NOMO-1 treated with dmso at 0.1 percent for 144 hours (cell line): ENCODE measurements around the gene SH2D2A.
"Not testable (repeated sequence)": the region's sequence is repeated elsewhere in the genome, so short reads cannot be mapped to it uniquely, and the experiment has no call there.

Source experiments
- DNase-seq: peaks from one replicate; lab custom pipeline; 2025; ENCODE audit not compliant: unreplicated experiment; lab: John Stamatoyannopoulos, UW

SH2D2A gene

DNA sequence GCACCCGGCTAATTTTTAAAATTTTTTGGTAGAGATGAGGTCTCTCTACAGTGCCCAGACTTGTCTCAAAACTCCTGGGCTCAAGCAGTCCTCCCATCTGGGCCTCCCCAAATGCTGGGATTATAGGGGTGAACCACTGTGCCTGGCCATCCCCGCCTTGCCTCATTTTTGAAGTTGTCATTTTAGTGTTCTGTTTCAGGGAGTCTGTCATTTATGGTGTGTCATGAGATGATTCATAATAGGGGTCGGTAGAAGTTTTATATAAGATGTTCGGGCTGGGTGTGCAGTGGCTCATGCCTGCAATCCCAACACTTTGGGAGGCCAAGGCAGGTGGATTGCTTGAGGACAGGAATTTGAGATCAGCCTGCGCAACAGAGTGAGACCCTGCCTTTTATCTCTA is 40.8 kb downstream of the SH2D2A start:
- DNase-seq, result no peak

DNA sequence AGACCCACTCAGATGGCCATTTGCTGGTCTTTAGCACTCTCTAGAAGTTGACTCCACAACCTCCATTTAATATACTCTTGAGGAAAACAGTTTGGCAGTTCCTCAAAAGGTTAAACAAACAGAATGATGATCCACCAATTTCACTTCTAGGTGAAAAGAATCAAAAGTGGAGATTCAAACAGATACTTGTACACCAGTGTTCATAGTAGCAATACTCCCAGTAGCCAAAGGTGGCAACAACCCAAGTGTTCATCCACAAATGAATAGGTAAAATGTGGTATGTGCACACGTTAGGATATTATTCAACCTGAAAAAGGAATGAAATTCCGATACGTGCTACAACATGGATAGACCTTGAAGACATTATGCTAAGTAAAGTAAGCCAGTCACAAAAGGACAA is 43.0 kb downstream of the SH2D2A start:
- DNase-seq, result no peak

DNA sequence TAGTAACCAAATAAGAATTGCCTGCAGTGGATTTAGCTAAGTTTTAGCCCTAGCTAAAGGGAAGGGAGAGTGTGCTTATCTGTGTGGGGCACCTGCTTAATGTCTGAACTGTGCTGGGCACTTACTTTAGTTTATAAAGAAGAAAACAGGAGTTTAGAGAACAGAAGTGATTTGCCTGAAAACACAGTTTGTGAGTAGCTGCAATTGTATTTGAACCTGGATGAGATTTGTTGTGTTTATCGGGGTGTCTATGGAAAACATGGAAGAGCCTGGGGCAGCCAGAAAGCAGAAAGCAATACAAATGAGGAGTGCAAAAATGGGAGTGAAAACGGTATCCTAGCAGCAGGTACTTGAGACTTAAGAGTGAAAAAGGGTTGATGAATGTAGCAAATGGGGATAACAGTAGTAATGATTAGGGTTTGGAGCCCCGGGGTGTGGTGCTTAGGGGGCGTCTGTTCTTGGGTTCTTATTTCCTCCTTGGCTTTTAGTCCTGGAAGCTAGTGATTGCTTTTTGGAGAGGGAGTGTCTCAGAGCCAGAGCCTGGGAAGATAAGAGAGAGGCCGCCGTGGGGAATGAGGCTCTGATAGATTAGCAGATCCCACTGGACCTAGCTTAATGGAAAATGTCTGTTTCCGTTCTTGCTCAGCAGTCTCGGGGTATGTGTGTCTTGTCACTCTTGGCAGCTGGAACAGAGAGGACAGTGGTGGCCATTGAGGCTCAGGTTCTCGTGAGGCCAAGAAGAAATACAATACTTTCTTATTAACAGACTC is 43.7 kb downstream of the SH2D2A start:
- DNase-seq, result no peak

DNA sequence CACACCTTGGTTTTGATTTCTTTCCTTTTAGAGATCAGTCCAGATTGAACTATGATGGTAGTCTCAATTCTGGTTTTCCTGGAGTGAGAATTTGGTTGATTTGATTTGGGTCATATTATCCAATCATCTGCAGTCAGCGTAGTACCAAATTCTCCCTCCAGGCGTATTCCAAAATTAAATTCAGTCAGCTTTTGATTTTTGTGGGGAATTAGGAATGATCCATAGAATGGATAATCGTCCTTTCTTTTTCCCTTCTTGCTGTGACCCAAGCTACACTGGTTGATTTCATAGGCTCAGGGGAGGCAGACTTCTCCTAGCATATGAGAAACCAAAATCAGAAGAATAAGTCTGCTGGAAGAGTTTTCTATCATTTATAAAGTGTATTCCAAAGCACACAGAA is 44.4 kb downstream of the SH2D2A start:
- DNase-seq, result no peak

DNA sequence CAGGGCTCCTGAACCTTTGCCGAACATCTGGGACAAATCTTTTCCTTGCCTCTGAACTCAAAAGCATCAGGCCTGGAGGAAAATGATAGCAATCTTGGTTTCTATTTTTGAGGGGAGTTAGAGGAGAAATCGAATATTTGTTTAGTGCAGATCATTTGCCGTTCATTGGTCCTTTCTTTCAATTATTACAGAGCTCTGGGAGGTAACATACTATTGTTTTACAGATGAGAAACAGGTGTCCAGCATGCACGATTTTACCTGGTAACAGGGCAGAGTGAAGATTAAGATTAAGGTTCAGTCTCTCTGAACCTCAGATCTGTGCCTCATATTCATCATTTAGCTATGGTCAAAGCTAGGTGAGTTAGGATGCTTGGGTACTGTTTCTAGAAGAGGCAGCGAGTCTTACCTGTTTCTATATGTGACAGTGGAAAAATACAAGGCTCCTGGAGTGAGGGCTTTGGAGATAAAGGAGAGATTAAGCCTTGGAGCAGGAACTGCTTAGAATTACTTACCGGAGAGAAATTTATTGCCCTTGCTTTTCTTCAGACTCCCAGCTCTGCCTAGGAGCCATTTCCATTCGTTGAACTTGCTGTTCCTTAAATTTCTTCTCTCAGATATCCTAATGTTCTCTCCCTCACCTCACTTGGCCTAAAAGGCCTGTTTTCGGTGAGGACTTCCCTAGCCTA is 47.9 kb downstream of the SH2D2A start:
- no peak for DNase-seq

DNA sequence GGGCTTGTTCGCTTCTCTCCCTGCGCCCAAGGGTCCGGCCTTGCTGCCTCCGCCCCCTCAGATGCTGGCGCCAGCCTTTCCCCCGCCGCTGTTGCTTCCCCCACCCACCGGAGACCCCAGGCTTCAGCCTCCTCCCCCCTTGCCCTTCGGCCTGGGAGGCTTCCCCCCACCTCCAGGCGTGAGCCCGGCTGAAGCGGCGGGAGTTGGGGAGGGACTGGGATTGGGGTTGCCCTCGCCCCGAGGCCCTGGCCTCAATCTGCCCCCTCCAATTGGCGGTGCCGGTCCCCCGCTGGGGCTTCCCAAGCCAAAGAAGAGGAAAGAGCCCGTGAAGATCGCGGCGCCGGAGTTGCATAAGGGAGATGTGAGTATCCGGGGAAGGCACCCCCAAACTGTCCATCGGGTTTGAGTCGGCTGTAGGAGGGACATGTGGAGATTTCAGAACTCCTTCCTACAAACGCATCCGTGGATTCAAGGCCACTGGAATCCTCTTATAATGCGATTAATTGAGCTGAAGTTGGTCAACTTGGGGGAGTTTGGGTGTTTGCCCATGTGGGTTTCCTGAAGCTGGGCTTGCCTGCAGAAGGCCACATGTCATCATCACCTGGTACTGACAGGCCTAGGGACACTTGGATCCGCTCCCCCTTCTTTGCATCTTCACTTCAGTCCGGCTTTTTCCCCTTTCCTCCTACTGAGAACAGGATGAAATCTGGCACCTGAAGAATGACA is 48.6 kb downstream of the SH2D2A start:
- no peak for DNase-seq

DNA sequence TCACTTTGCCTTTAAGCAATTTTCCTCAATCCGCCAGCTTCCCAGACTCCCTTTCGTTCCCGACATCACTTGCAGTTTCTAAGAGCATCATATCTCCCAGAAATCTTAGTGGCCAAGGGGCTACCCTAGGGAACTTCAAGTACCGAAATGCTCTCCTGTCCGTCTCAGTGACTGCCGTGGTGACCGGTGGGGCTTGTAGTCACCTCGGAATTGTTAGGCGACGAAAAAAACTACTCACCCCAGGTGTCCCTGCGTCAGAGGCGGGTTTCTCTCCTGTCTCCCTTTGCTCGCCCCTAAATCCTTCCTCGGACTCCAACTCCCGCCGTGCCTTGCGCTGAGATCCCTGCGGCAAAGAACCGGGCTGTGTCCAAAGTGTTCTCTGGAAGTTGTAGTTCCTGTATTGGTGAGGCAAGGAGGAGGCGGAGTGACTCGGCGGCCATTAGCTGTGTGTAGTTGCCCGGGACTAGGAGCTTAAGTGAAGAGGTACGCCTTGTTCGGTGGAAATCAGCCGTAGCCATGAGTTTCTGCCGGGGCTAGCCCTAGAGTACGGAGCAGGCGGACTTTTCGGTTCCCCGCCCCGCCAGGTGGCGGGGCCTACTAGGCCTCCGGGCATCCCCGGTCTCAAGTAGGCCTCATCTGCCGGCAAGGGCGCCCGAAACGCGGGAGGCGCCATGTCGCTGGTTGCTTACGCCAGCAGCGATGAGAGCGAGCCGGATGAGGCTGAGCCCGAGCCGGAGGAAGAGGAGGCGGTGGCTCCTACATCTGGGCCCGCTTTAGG is 49.4 kb downstream of the SH2D2A start, which contains the start of gene PRCC:
PRCC (plus strand) TSS at position 435 of the 778 bp plus-strand sequence; CDS start at position 672, 237 bp downstream.
- DNase-seq, result peak; percentile 100

DNA sequence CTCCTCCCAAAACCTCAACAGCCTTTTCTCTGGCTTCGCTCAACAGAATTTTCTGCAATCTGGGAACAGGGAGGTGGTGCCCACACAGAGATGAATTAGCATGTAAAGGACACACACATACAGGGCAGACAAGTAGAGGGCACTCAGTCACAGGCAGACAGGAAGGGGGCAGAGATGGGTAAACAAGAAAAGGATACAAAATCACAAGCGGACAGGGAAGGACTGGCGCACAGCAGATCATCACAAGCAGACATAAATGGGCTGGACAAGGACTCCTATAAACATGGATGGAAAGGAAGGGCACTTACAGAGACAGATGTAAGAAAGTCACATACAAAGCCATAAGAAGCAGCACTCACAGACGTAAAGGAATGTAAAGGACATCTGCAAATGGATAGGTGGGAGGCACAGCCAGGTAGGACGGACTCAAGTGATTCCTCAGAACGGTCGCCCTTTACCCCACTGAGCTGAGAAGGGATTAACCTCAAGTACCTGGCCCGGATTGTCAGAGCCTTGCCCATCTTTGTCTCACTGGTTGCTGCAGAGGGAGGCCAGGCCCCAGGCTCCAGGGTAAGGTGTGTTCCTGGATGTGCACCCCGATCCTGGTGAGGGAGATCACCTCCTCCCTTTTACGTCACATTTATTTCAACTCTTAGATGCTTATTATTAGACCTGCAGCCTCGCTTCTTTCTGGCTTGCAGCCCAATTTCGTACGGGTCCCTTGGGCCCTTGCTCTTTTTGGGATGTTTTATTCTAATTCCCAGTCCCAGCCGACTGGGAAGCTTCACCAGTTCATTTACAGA is 50.1 kb downstream of the SH2D2A start:
- DNase-seq, result no peak

DNA sequence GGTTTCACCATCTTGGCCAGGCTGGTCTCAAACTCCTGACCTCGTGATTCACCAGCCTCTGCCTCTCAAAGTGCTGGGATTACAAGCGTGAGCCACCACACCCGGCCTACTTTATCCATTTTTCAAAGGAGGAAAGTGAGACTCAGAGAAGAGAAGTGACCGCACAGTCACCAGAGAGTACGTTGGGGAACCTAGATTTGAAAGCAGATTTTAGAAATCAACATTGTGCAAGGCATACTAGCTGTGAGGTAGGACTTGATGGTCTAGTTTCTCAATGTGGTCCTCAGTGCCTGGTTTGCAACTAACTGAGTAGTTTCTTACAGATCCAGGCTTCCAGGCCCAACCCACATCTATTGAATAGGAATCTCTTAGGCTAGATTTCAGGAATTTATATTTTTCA is 51.0 kb downstream of the SH2D2A start:
- DNase-seq, result peak; percentile 61

DNA sequence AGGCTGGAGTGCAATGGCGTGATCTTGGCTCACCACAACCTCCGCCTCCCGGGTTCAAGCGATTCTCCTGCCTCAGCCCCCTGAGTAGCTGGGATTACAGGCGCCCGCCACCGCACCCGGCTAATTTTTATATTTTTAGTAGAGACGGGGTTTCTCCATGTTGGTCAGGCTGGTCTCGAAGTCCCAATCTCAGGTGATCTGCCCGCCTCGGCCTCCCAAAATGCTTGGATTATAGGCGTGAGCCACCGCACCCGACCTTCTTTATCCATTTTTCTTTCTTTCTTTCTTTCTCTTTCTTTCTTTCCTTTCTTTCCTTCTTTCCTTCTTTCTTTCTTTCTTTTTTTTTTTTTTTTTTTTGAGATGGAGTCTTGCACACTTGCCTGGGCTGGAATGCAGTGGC is 51.5 kb downstream of the SH2D2A start:
- not testable (repeated sequence) for DNase-seq

DNA sequence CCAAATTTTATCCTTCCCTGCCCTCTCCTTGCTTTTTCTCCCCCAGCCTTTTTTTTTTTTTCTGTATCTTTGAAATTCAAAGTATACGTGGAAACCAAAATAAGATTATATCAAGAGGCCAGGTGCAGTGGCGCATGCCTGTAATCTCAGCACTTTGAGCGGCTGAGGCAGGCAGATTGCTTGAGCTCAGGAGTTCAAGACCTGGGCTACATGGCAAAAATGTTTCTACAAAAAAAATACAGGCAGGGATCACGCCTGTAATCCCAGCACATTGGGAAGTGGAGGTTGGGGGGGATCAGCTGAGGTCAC is 55.9 kb downstream of the SH2D2A start:
- no peak for DNase-seq

DNA sequence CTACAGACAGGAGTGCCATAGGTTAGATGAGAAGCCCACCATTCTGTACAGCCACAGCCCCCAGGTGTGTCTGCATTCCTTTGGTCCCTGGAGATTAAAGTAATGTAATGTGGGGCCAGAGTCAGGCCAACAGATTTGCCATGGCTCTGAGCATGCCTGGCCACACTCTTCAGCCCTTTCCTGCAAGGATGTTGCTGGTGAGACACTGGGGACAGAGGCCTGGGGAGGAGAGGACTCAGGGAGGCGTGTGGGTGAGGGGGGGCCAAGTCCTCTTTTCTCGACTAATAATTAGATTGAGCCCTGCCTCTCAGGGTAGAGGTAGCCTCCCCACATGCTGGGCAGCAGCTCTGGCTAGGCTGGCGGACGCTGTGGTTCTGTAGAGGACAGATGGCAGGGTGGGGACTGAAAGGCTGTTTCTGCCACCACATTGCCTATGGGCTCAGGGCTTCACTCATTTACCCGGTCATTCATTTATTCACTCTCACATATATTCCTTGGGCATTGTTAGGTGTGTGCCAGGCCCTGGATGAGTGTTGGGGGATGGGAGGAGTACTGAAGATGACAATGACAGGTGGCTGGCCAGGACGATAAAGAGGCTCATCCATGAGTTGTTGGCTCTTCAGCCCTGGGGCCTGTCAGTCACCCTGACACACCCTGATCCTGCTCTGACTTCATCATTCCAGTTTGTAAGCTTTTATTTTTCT is 56.4 kb downstream of the SH2D2A start:
- DNase-seq, result no peak

DNA sequence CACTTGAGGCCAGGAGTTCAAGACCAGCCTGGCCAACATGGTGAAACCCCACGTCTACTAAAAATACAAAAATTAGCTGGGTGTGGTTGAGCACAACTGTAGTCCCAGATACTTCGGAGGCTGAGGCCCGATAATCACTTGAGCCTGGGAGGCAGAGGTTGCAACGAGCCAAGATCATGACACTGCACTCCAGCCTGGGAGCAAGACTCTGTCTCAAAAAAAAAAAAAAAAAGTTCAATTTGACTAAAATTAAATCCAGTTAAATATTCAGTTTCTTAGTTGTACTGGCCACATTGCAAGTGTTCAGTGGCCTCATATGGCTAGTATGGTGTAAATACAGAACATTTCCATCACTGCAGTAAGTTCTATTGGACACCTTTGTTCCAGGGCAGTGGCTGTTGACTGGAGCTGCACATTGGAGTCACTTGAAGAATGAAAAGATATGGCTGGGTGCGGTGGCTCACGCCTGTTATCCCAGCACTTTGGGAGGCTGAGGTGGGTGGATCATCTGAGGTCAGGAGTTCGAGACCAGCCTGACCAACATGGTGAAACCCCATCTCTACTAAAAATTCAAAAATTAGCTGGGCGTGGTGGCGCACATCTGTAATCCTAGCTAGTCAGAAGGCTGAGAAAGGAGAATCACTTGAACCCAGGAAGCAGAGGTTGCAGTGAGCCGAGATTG is 58.9 kb downstream of the SH2D2A start:
- not testable (repeated sequence) for DNase-seq

DNA sequence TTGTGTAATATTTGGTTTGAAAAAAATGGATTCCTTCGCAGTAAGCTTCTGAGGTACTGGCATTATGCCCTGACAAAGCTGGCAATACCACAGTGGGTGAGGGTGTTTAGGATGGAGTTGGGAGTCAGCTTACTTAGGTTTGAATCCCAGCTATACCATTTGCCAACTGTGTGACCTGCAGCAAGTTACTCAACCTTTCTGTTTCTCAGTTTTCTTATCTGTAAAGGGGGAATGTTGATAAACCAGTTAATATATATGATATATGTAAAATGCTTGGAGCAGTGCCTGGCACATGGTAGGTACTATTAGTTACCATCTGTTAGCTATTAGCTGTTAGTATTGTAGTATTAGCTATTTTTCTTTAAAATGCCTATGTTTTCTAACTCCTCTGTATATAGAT is 60.3 kb downstream of the SH2D2A start:
- no peak for DNase-seq
